ENCODE data around the gene EFR3B.
A peak's percentile ranks its signal among the peaks of the same experiment; 100 is the strongest.

Gene EFR3B

DNA sequence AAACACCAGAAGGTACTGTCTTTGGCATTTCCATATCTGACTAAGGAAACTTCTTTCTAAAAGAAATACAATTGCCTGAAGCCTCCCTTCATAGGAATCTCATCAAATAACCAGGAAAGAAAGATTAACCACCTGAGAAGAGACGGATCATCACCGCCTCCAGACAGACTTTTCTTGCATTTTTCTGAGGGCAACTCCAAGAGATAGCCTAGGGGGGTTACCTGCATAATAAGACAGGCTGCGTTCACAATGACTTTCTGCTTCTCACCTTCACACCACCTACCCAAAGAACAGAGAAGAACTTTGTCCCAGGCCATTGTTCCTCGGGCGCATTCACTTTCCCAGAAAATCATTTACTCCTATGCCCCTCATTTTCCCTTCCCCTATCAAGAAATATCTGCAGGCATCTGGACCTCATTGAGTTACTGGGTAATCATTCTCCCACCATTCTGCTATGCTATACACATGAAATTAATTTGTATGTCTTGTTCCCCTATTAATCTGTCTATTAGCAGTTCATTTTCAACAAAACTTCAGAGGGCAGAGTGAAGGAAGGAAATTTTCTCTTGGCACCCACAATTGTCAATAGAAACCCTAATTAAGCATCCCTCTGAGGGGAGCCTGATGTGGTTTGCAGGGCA, 134.8 kb downstream of the EFR3B start:
- no peaks in the 10 kb centered on the region for H3K9me3 ChIP-seq (ENCODE audit: control insufficient read depth, low read length)
- no peaks in the 10 kb centered on the region for H3K79me2 ChIP-seq
- H3K9ac ChIP-seq, result no peak overlapping the region
- no peak overlapping the region for H3K4me2 ChIP-seq (ENCODE audit: low read length)
- no peak overlapping the region for H3K4me3 ChIP-seq (ENCODE audit: low read depth, low read length)
- H2AFZ ChIP-seq, result no peak overlapping the region
- TF ChIP-seq, protein P1, sequence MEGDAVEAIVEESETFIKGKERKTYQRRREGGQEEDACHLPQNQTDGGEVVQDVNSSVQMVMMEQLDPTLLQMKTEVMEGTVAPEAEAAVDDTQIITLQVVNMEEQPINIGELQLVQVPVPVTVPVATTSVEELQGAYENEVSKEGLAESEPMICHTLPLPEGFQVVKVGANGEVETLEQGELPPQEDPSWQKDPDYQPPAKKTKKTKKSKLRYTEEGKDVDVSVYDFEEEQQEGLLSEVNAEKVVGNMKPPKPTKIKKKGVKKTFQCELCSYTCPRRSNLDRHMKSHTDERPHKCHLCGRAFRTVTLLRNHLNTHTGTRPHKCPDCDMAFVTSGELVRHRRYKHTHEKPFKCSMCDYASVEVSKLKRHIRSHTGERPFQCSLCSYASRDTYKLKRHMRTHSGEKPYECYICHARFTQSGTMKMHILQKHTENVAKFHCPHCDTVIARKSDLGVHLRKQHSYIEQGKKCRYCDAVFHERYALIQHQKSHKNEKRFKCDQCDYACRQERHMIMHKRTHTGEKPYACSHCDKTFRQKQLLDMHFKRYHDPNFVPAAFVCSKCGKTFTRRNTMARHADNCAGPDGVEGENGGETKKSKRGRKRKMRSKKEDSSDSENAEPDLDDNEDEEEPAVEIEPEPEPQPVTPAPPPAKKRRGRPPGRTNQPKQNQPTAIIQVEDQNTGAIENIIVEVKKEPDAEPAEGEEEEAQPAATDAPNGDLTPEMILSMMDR (IDR thresholded peaks at IDR 0.05), result no peak
- no peaks in the 10 kb centered on the region for H3K4me1 ChIP-seq
- H3K27me3 ChIP-seq (ENCODE audit: control insufficient read depth, insufficient read depth, low read length), result no peaks in the 10 kb centered on the region
- H3K36me3 ChIP-seq (ENCODE audit: control insufficient read depth, insufficient read depth, low read length), result no peaks in the 10 kb centered on the region
- H3K27ac ChIP-seq, result no peak overlapping the region

DNA sequence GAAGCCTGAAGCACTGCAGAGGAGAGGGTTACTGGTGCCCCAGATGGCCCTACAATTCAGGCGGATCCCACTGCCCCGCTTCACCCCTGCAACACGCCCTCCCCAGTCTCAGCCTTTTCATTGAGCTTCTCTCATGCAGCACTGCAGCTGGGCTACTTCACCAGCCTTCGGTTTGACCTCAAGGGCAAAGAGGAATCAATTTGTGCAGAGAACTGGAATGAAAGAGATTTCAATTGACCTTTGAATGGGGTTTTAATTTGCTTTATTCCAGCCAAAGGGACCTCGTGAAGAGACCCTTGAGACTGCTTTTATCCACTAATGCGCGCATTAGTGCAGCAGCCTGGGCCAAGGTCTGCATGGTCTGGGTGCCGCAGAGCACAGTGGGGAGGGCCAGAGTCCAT, 135.3 kb downstream of the EFR3B start:
- Histone ChIP-seq H3K27ac (no peak overlapping the region), H3K79me2 (no peaks in the 10 kb centered on the region)
- TF ChIP-seq, protein P1 (IDR thresholded peaks at IDR 0.05), result no peak

DNA sequence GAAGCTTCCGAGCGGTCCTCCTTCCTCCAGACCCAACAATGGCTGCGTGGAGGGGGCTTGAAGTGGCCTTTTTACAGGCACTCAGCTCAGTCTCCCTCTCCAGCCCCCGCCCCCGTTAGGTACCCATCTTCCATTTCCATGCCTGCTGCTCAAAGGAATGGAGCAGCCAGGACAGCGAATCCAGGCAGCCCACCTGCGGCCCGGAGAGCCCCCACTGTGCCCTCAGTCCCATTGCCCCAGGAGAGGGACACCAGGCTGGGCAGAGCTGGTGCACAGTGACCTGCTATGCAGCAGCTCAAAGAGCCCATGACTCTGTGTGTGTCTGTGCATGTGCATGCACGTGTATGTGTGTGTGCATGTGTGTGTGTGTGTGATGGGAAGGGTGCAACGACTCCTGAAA, 137.1 kb downstream of the EFR3B start:
- H3K9ac ChIP-seq, result no peak overlapping the region
- TF ChIP-seq, protein P1 (IDR thresholded peaks at IDR 0.05), result no peak

More for the DNA sequence above, 135.3 kb downstream of the EFR3B start:
- Histone ChIP-seq H3K9me3 (ENCODE audit: control insufficient read depth, low read length) (no peaks in the 10 kb centered on the region), H3K9ac (no peak overlapping the region), H3K36me3 (ENCODE audit: control insufficient read depth, insufficient read depth, low read length) (no peaks in the 10 kb centered on the region), H3K4me3 (ENCODE audit: low read depth, low read length) (no peak overlapping the region), H3K4me2 (ENCODE audit: low read length) (no peak overlapping the region), H2AFZ (no peak overlapping the region), H3K27me3 (ENCODE audit: control insufficient read depth, insufficient read depth, low read length) (no peaks in the 10 kb centered on the region), H3K4me1 (no peaks in the 10 kb centered on the region)

DNA sequence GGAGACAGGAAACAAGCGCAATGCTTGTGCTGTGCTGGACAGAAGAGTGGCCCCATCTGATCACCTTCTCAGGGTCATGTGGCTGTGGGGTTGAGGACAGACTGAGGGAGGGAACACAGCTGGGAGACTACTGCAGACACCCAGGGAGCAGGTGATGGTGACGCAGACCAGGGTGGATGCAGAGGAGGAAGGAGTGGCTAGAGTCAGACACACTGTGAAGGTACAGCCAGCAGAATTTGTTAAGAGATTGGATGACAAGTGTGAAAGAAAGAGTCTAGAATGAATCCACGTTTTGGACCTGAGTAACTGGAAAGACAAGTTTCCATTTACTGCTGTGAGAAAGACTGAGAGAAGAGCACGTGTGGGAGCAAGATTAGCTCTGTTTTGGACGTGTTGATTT, 142.4 kb downstream of the EFR3B start:
- TF ChIP-seq, protein P1 (IDR thresholded peaks at IDR 0.05), result no peak
- H3K27ac ChIP-seq, result no peak overlapping the region

More for the DNA sequence above, 137.1 kb downstream of the EFR3B start:
- Histone ChIP-seq H3K27me3 (ENCODE audit: control insufficient read depth, insufficient read depth, low read length) (no peaks in the 10 kb centered on the region), H3K36me3 (ENCODE audit: control insufficient read depth, insufficient read depth, low read length) (no peaks in the 10 kb centered on the region), H3K4me1 (no peaks in the 10 kb centered on the region), H3K9me3 (ENCODE audit: control insufficient read depth, low read length) (no peaks in the 10 kb centered on the region), H3K79me2 (no peaks in the 10 kb centered on the region), H3K4me2 (ENCODE audit: low read length) (no peak overlapping the region), H3K4me3 (ENCODE audit: low read depth, low read length) (no peak overlapping the region), H3K27ac (no peak overlapping the region), H2AFZ (no peak overlapping the region)

DNA sequence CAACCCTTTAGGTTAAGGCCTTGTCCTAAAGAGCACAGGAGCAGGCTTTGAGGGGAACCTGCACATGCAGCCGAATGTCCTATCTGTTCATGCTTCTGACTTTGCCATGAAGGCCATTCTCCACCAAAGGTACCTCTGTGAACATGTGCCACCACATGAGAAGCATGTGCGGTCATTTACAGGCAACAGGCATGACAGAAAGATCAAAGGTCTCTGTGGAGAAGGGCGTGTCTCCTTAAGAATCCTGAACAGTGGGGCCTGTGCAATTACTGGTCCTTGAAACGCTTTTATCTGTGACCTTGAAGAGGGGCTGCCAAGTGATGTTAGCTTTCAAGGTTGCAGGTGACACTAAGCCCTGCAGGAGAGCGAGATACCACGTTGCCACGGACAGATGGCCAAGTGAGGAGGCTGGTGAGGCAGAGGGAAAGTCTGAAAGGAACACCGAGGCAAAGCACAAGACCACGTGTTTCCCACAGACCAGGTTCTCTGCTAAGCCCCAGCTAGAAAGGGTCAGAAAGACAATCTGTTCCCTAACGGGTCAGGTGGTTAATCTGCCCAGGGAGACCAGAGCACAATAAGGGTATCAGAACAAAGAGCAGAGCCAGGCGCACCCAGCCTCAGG, 146.0 kb downstream of the EFR3B start:
- Histone ChIP-seq H3K27me3 (ENCODE audit: control insufficient read depth, insufficient read depth, low read length) (no peaks in the 10 kb centered on the region), H3K4me3 (ENCODE audit: low read depth, low read length) (no peak overlapping the region), H3K4me1 (no peaks in the 10 kb centered on the region), H2AFZ (no peak overlapping the region), H3K9me3 (ENCODE audit: control insufficient read depth, low read length) (no peaks in the 10 kb centered on the region), H3K27ac (no peak overlapping the region), H3K9ac (no peak overlapping the region), H3K4me2 (ENCODE audit: low read length) (no peak overlapping the region), H3K36me3 (ENCODE audit: control insufficient read depth, insufficient read depth, low read length) (no peaks in the 10 kb centered on the region), H3K79me2 (no peaks in the 10 kb centered on the region)
- TF ChIP-seq, protein P1 (IDR thresholded peaks at IDR 0.05), result no peak

More for the DNA sequence above, 142.4 kb downstream of the EFR3B start:
- Histone ChIP-seq H3K4me3 (ENCODE audit: low read depth, low read length) (no peak overlapping the region), H3K79me2 (no peaks in the 10 kb centered on the region), H3K27me3 (ENCODE audit: control insufficient read depth, insufficient read depth, low read length) (no peaks in the 10 kb centered on the region), H3K36me3 (ENCODE audit: control insufficient read depth, insufficient read depth, low read length) (no peaks in the 10 kb centered on the region), H3K4me2 (ENCODE audit: low read length) (no peak overlapping the region), H2AFZ (peak overlapping the region; percentile 17), H3K9ac (no peak overlapping the region), H3K9me3 (ENCODE audit: control insufficient read depth, low read length) (no peaks in the 10 kb centered on the region), H3K4me1 (no peaks in the 10 kb centered on the region)

Data from parathyroid adenoma (tissue), 2 donors.